Adipocyte (in vitro differentiated cells): Measurements from ENCODE around the gene CYBRD1.

Experiments
- DNase-seq: peaks from one replicate; pipeline ENCODE4 v3.0.0-alpha.2; 2015; ENCODE audit warnings: low read depth
- H3K27me3 ChIP-seq: replicated peaks from 2 replicates; pipeline ENCODE4 v1.7.0; 2013; ENCODE audit warnings: mild to moderate bottlenecking, low read length, moderate library complexity; ENCODE audit not compliant: control insufficient read depth, insufficient read depth
- H3K36me3 ChIP-seq: 2 replicates; pipeline ENCODE4 v1.7.0; 2013; ENCODE audit warnings: low read length, mild to moderate bottlenecking, moderate library complexity; ENCODE audit not compliant: control insufficient read depth, insufficient read depth, severe bottlenecking
- H3K4me1 ChIP-seq: 2 replicates; pipeline ENCODE4 v1.7.0; 2013; ENCODE audit warnings: mild to moderate bottlenecking, low read length, moderate library complexity; ENCODE audit not compliant: control insufficient read depth, insufficient read depth
- H3K4me3 ChIP-seq: 2 replicates; pipeline ENCODE4 v1.7.0; 2013; ENCODE audit warnings: mild to moderate bottlenecking, low read length, moderate library complexity
- H3K9ac ChIP-seq: 2 replicates; pipeline ENCODE4 v1.7.0; 2013; ENCODE audit warnings: mild to moderate bottlenecking, low read length, moderate library complexity
- H3K9me3 ChIP-seq: 2 replicates; pipeline ENCODE4 v1.7.0; 2013; ENCODE audit warnings: mild to moderate bottlenecking, low read length, moderate library complexity; ENCODE audit not compliant: control insufficient read depth

Gene CYBRD1

GRCh38 chr2:171579481-171579880 lies 57.2 kb downstream of the CYBRD1 start:
- H3K9ac ChIP-seq: no peak overlapping the region
- H3K4me1 ChIP-seq: peaks cover 4% of the 10 kb centered on the region
- no peak overlapping the region for H3K4me3 ChIP-seq
- no peaks in the 10 kb centered on the region for H3K36me3 ChIP-seq
- H3K9me3 ChIP-seq: no peaks in the 10 kb centered on the region
- no peak for DNase-seq
- H3K27me3 ChIP-seq: no peaks in the 10 kb centered on the region

- Histone ChIP-seq H3K9me3 (peaks cover 3% of the 10 kb centered on the region), H3K36me3 (no peaks in the 10 kb centered on the region), H3K9ac (no peak overlapping the region), H3K27me3 (no peaks in the 10 kb centered on the region), H3K4me1 (peaks cover 17% of the 10 kb centered on the region), H3K4me3 (no peak overlapping the region)
- no peak for DNase-seq
Observed at GRCh38 chr2:171583566-171583965, 61.3 kb downstream of the CYBRD1 start.

- Histone ChIP-seq H3K4me1 (peaks cover 17% of the 10 kb centered on the region), H3K9me3 (peaks cover 3% of the 10 kb centered on the region), H3K27me3 (no peaks in the 10 kb centered on the region), H3K36me3 (no peaks in the 10 kb centered on the region), H3K9ac (no peak overlapping the region), H3K4me3 (no peak overlapping the region)
- no peak for DNase-seq
Observed at GRCh38 chr2:171584001-171584400, 61.7 kb downstream of the CYBRD1 start.

GRCh38 chr2:171587132-171587531 lies 64.9 kb downstream of the CYBRD1 start:
- H3K4me1 ChIP-seq: peaks cover 21% of the 10 kb centered on the region
- no peaks in the 10 kb centered on the region for H3K36me3 ChIP-seq
- DNase-seq: no peak
- no peak overlapping the region for H3K9ac ChIP-seq
- peaks cover 5% of the 10 kb centered on the region for H3K9me3 ChIP-seq
- H3K4me3 ChIP-seq: no peak overlapping the region
- no peaks in the 10 kb centered on the region for H3K27me3 ChIP-seq

- Histone ChIP-seq H3K36me3 (no peaks in the 10 kb centered on the region), H3K9ac (no peak overlapping the region), H3K27me3 (no peaks in the 10 kb centered on the region), H3K9me3 (peaks cover 5% of the 10 kb centered on the region), H3K4me1 (peaks cover 22% of the 10 kb centered on the region), H3K4me3 (no peak overlapping the region)
- DNase-seq: peak; percentile 19
Observed at GRCh38 chr2:171587567-171587966, 65.3 kb downstream of the CYBRD1 start.

- no peak overlapping the region for H3K9ac ChIP-seq
- peaks cover 18% of the 10 kb centered on the region for H3K4me1 ChIP-seq
- H3K27me3 ChIP-seq: no peaks in the 10 kb centered on the region
- peaks cover 5% of the 10 kb centered on the region for H3K9me3 ChIP-seq
- H3K36me3 ChIP-seq: no peaks in the 10 kb centered on the region
- no peak overlapping the region for H3K4me3 ChIP-seq
- no peak for DNase-seq
Observed at GRCh38 chr2:171590116-171590515, 67.8 kb downstream of the CYBRD1 start.

- H3K4me1 ChIP-seq: peaks cover 16% of the 10 kb centered on the region
- peaks cover 2% of the 10 kb centered on the region for H3K9me3 ChIP-seq
- no peak overlapping the region for H3K9ac ChIP-seq
- no peaks in the 10 kb centered on the region for H3K36me3 ChIP-seq
- peak overlapping the region; percentile 78 for H3K4me3 ChIP-seq
- no peak for DNase-seq
- no peaks in the 10 kb centered on the region for H3K27me3 ChIP-seq
Observed at GRCh38 chr2:171592036-171592555, 69.8 kb downstream of the CYBRD1 start.

- Histone ChIP-seq H3K9me3 (no peaks in the 10 kb centered on the region), H3K9ac (no peak overlapping the region), H3K4me3 (no peak overlapping the region), H3K4me1 (peaks cover 16% of the 10 kb centered on the region), H3K36me3 (no peaks in the 10 kb centered on the region), H3K27me3 (no peaks in the 10 kb centered on the region)
- no peak for DNase-seq
Observed at GRCh38 chr2:171595456-171595855, 73.2 kb downstream of the CYBRD1 start.

- DNase-seq: peak; percentile 82
- H3K4me3 ChIP-seq: no peak overlapping the region
- H3K36me3 ChIP-seq: no peaks in the 10 kb centered on the region
- H3K9me3 ChIP-seq: no peaks in the 10 kb centered on the region
- H3K9ac ChIP-seq: no peak overlapping the region
- peaks cover 16% of the 10 kb centered on the region for H3K4me1 ChIP-seq
- no peaks in the 10 kb centered on the region for H3K27me3 ChIP-seq
Observed at GRCh38 chr2:171595896-171596295, 73.6 kb downstream of the CYBRD1 start.

GRCh38 chr2:171598713-171599319 lies 76.5 kb downstream of the CYBRD1 start:
- H3K36me3 ChIP-seq: no peaks in the 10 kb centered on the region
- H3K9ac ChIP-seq: no peak overlapping the region
- no peaks in the 10 kb centered on the region for H3K9me3 ChIP-seq
- H3K4me3 ChIP-seq: no peak overlapping the region
- DNase-seq: peak; percentile 93
- H3K4me1 ChIP-seq: peaks cover 11% of the 10 kb centered on the region
- H3K27me3 ChIP-seq: no peaks in the 10 kb centered on the region

- no peak overlapping the region for H3K4me3 ChIP-seq
- no peak overlapping the region for H3K9ac ChIP-seq
- peaks cover 11% of the 10 kb centered on the region for H3K4me1 ChIP-seq
- H3K27me3 ChIP-seq: no peaks in the 10 kb centered on the region
- no peaks in the 10 kb centered on the region for H3K36me3 ChIP-seq
- H3K9me3 ChIP-seq: no peaks in the 10 kb centered on the region
- no peak for DNase-seq
Observed at GRCh38 chr2:171600126-171600525, 77.9 kb downstream of the CYBRD1 start.

GRCh38 chr2:171602352-171602751 lies 80.1 kb downstream of the CYBRD1 start:
- DNase-seq: no peak

More at GRCh38 chr2:171602352-171602751, 80.1 kb downstream of the CYBRD1 start:
- H3K9me3 ChIP-seq: no peaks in the 10 kb centered on the region
- H3K4me1 ChIP-seq: no peaks in the 10 kb centered on the region
- H3K9ac ChIP-seq: no peak overlapping the region
- no peaks in the 10 kb centered on the region for H3K27me3 ChIP-seq
- no peak overlapping the region for H3K4me3 ChIP-seq
- H3K36me3 ChIP-seq: no peaks in the 10 kb centered on the region
